Measurements from ENCODE around the gene KATNAL1.
"Not testable (repeated sequence)": the region's sequence is repeated elsewhere in the genome, so short reads cannot be mapped to it uniquely, and the experiment has no call there.

Gene KATNAL1

DNA sequence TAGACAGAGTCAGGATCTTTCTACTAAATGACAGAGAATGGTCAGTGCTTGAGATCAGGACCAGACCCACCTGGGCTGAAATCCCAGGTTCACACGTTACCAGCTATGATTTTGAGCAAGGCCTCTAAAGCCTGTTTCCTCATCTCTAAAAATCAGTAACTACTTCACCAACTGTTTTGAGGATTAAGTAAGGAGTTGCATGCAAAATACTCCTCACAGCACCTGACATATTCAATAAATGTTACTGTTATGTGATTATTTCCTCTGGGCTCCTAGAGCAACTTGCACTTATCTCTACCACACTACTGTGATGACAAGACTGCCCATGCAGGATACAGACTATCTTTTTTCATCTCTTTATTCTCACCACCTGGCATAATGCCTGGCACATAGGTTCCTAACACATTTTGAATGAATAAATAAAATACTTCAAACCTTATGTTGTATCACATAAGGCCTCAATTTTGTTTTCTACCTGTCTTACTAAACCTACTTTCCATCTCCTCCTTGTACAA is 1.8 kb downstream of the KATNAL1 start:
- peaks cover 51% of the 10 kb centered on the region for H3K4me1 ChIP-seq
- H3K4me3 ChIP-seq, result peak overlapping the region; percentile 88; the same call in 1 of the 2 replicates
- 0 out of 2 replicates have a peak, but pooled peaks cover 4% of the 10 kb centered on the region for H3K9me3 ChIP-seq
- TF ChIP-seq Cebpa-rat (IDR thresholded peaks at IDR 0.05), result no peak
- H3K27me3 ChIP-seq, result no peaks in the 10 kb centered on the region
- peak overlapping the region; percentile 92 for H3K4me2 ChIP-seq
- H4K20me1 ChIP-seq, result no peaks in the 10 kb centered on the region
- H3K36me3 ChIP-seq, result peaks cover 7% of the 10 kb centered on the region; the same call in 1 of the 2 replicates
- 0 out of 2 replicates have a peak overlapping the region, but pooled peaks have one; percentile 36 for H3K9ac ChIP-seq
- no peak overlapping the region for H3K27ac ChIP-seq

DNA sequence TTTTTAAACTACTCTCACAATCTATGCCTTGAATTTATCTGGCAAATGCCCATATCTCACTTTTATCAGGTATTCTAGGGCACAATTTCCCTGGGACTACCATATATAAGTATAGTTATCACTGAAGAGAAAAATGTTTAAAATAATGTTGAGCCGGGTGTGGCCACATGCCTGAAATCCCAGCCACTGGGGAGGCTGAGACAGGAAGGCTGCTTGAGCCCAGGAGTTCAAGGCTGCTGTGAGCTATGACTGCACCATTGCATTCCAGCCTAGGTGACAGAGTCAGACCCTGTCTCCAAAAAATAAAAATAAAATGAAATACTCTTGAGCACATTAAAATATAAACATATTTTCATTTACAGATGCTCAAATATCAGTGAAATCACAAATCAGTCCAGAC is 4.1 kb downstream of the KATNAL1 start:
- Histone ChIP-seq H3K4me3 (no peak overlapping the region), H3K9me3 (peaks cover 8% of the 10 kb centered on the region), H3K27me3 (no peaks in the 10 kb centered on the region), H4K20me1 (no peaks in the 10 kb centered on the region), H3K9ac (no peak overlapping the region), H3K27ac (no peak overlapping the region), H3K36me3 (no peaks in the 10 kb centered on the region), H3K4me1 (peaks cover 45% of the 10 kb centered on the region), H3K4me2 (no peak overlapping the region)
- no peak for TF ChIP-seq Cebpa-rat (IDR thresholded peaks at IDR 0.05)

DNA sequence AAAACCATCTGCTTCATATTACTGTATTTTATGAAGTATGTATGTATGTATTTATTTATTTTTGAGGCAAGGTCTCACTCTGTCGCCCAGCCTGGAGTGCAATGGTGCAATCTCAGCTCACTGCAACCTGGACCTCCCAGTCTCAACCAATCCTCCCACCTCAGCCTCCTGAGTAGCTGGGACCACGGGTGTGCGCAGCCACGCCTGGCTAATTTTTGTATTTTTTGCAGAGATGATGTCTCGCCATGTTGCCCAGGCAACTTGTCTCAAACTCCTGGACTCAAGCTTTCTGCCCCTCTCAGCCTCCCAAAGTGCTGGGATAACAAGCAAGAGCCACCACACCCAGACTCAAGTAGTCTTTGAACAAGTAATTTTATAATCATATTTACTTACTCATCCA is 5.5 kb downstream of the KATNAL1 start:
- Histone ChIP-seq H3K27me3 (no peaks in the 10 kb centered on the region), H3K4me2 (no peak overlapping the region), H3K9me3 (peaks cover 16% of the 10 kb centered on the region), H3K36me3 (peaks cover 4% of the 10 kb centered on the region), H4K20me1 (no peaks in the 10 kb centered on the region), H3K4me1 (peaks cover 39% of the 10 kb centered on the region), H3K4me3 (no peak overlapping the region), H3K9ac (no peak overlapping the region), H3K27ac (no peak overlapping the region)
- TF ChIP-seq Cebpa-rat (IDR thresholded peaks at IDR 0.05), result no peak

DNA sequence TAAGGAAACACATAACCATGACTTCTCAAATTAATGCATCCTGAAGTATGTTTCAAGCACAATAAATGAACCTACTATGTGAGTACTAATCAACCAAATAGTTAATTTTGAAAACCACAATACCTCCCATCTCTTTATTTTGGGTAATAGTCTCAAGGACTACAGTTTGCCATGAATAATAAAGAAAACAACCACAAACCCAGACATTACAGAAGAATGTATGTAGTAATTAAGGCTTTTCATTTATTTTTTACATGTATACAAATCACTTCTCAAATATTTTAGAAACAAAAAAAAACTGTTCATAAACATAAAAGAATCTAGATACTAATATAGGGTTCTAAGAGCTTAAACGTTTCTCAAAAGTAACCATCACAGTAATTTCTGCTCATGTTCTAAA is 6.8 kb downstream of the KATNAL1 start:
- no peak overlapping the region for H3K4me3 ChIP-seq
- no peak overlapping the region for H3K9ac ChIP-seq
- peaks cover 30% of the 10 kb centered on the region for H3K4me1 ChIP-seq
- no peak overlapping the region for H3K4me2 ChIP-seq
- no peak for TF ChIP-seq Cebpa-rat (IDR thresholded peaks at IDR 0.05)
- H3K27me3 ChIP-seq, result no peaks in the 10 kb centered on the region
- peaks cover 5% of the 10 kb centered on the region; the same call in 1 of the 2 replicates for H4K20me1 ChIP-seq
- no peak overlapping the region for H3K27ac ChIP-seq
- peaks cover 16% of the 10 kb centered on the region for H3K36me3 ChIP-seq
- peaks cover 16% of the 10 kb centered on the region for H3K9me3 ChIP-seq

DNA sequence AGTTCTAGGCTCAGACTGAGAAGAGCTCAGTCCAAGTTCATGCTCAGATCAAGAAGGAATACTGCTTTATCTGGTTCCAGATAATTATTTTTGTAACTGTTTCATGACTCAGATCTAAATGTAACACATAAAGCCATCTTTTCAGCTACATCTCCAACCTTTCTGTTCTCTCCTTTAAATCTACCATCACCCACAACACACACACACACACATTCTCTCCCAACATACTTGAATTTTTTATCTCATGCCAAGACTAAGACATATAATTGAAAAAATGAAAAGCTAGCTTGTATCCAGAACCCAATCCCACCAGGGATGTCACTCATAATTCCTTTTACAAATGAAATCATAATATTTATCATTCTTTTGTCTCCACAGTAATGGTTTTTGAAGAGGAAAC is 7.6 kb downstream of the KATNAL1 start:
- TF ChIP-seq Cebpa-rat (IDR thresholded peaks at IDR 0.05), result no peak
- H3K4me1 ChIP-seq, result peaks cover 21% of the 10 kb centered on the region
- H3K9ac ChIP-seq, result no peak overlapping the region
- peaks cover 16% of the 10 kb centered on the region for H3K36me3 ChIP-seq
- H3K4me2 ChIP-seq, result no peak overlapping the region
- no peak overlapping the region for H3K4me3 ChIP-seq
- no peak overlapping the region for H3K27ac ChIP-seq
- no peaks in the 10 kb centered on the region for H3K27me3 ChIP-seq
- H4K20me1 ChIP-seq, result peaks cover 5% of the 10 kb centered on the region; the same call in 1 of the 2 replicates
- H3K9me3 ChIP-seq, result peaks cover 16% of the 10 kb centered on the region

DNA sequence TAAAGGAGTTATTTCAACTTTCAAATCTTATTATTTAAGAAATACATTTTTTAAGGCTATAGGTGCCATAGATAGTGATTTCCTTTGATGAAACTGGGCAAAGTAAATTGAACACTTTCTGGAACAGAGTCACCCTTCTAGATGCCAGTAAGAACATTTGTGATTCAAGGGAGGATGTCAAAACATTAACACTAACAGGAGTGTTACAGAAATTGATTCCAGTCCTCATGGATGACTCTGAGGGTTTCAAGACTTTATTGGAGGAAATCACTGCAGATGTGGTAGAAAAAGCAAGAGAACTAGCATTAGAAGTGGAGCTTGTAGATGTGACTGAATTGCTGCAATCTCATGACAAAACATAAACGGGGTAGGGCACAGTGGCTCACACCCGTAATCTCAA is 12.2 kb downstream of the KATNAL1 start:
- H3K9me3 ChIP-seq, result peaks cover 16% of the 10 kb centered on the region
- H3K9ac ChIP-seq, result no peak overlapping the region
- peaks cover 5% of the 10 kb centered on the region; the same call in 1 of the 2 replicates for H4K20me1 ChIP-seq
- no peak overlapping the region for H3K4me3 ChIP-seq
- no peak for TF ChIP-seq Cebpa-rat (IDR thresholded peaks at IDR 0.05)
- H3K27ac ChIP-seq, result no peak overlapping the region
- H3K4me2 ChIP-seq, result no peak overlapping the region
- no peaks in the 10 kb centered on the region for H3K27me3 ChIP-seq
- H3K36me3 ChIP-seq, result peaks cover 16% of the 10 kb centered on the region
- H3K4me1 ChIP-seq, result peaks cover 17% of the 10 kb centered on the region

DNA sequence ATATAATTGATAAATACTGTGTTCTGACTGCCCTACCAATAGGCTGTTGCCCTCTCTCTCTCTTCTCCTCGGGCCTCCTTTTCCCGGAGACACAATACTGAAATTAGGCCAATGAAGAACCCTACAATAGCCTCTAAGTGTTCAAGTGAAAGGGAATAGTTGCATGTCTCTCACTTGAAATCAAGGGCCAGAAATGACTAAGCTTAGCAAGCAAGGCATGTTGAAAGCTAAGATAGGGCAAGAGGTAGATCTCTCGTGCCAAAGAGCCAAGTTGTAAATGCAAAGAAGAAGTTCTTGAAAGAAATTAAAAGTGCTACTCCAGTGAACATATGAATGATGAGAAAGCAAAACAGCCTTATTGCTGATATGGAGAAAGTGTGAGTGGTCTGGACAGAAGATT is 13.3 kb downstream of the KATNAL1 start:
- H3K27me3 ChIP-seq, result no peaks in the 10 kb centered on the region
- H3K4me3 ChIP-seq, result no peak overlapping the region
- H3K36me3 ChIP-seq, result peaks cover 16% of the 10 kb centered on the region
- H4K20me1 ChIP-seq, result peaks cover 5% of the 10 kb centered on the region; the same call in 1 of the 2 replicates
- H3K4me1 ChIP-seq, result peaks cover 17% of the 10 kb centered on the region
- H3K9ac ChIP-seq, result no peak overlapping the region
- no peak for TF ChIP-seq Cebpa-rat (IDR thresholded peaks at IDR 0.05)
- H3K9me3 ChIP-seq, result peaks cover 16% of the 10 kb centered on the region
- no peak overlapping the region for H3K27ac ChIP-seq
- H3K4me2 ChIP-seq, result no peak overlapping the region

DNA sequence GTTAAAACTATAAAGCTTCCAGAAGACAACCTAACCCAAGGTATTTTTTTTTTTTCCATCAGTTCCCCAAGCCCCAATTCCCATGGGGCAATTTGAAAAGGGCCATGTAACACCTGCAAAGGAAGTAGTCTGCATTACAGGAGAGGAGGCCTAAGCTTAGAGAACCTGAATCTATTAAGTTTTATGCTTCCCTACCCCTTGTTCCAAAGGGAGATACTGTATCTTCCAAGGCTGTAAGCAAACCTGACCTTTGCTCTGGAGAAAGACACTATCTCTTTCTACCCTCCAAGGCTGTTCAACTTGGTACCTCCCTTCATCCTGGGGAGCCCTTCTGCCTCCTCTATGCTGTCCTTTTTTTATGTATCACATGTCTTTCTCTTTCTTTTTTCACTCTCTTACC is 15.0 kb downstream of the KATNAL1 start:
- H3K27ac ChIP-seq, result no peak overlapping the region
- no peaks in the 10 kb centered on the region for H3K27me3 ChIP-seq
- peaks cover 17% of the 10 kb centered on the region for H3K4me1 ChIP-seq
- peaks cover 13% of the 10 kb centered on the region for H3K36me3 ChIP-seq
- peaks cover under 1% of the 10 kb centered on the region for H3K9me3 ChIP-seq
- peak overlapping the region; percentile 8; the same call in 1 of the 2 replicates for H3K4me2 ChIP-seq
- no peak overlapping the region for H3K9ac ChIP-seq
- peaks cover 5% of the 10 kb centered on the region; the same call in 1 of the 2 replicates for H4K20me1 ChIP-seq
- TF ChIP-seq Cebpa-rat (IDR thresholded peaks at IDR 0.05), result no peak
- H3K4me3 ChIP-seq, result no peak overlapping the region

DNA sequence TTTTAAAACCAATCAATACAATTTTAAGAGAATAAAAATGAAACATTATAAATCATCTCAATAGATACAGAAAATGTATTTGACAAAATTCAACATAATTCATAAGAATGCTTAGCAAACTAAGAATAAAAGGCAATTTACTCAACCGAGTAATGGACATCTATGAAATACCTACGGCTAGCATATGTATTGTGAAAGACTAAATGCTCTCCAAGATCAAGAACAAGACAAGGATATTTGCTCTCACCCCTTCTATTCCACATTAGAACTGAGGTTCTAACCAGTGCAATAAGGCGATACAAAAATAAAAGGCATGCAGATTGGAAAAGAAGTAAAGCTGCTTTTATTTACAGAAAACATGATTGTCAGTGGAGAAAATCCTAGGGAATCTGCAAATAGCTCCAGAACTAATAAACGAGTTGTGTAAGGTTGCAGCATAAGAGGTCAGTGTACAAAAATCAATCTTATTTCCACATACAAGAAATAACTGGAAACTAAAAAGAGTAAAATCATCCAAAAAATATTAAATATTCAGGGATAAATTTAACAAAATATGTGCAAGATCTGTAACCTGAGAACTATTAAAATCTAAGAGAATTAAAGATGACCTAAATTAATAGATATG is 16.4 kb downstream of the KATNAL1 start:
- Histone ChIP-seq H3K9ac (no peak overlapping the region), H3K4me1 (peaks cover 17% of the 10 kb centered on the region), H3K4me2 (no peak overlapping the region), H3K36me3 (peaks cover 16% of the 10 kb centered on the region), H3K9me3 (peaks cover 15% of the 10 kb centered on the region), H3K4me3 (no peak overlapping the region), H3K27me3 (no peaks in the 10 kb centered on the region), H4K20me1 (no peaks in the 10 kb centered on the region; the same call in 1 of the 2 replicates), H3K27ac (no peak overlapping the region)
- no peak for TF ChIP-seq Cebpa-rat (IDR thresholded peaks at IDR 0.05)

DNA sequence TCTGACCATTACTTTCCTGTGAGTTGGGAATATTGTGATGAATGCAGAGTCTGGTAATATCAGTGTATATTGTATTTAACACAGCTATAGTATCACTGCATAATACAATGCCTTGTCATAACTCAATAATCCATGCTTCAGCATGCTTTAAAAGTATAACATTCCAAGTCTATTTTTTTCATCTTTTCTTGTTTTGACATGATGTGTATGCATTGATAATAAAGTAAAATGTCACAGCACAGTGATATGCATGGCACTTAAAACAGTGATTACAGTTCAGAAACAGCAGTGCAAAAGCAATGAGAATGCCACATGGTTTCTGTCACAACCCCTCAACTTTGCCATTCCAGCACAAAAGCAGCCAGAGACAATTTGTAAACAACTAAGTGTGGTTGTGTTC is 17.8 kb downstream of the KATNAL1 start:
- TF ChIP-seq Cebpa-rat (IDR thresholded peaks at IDR 0.05), result no peak
- Histone ChIP-seq H3K4me3 (no peak overlapping the region), H3K27ac (no peak overlapping the region), H3K4me2 (no peak overlapping the region), H4K20me1 (no peaks in the 10 kb centered on the region), H3K4me1 (peaks cover 17% of the 10 kb centered on the region), H3K27me3 (no peaks in the 10 kb centered on the region), H3K9ac (no peak overlapping the region), H3K36me3 (peaks cover 19% of the 10 kb centered on the region), H3K9me3 (peaks cover 25% of the 10 kb centered on the region)

DNA sequence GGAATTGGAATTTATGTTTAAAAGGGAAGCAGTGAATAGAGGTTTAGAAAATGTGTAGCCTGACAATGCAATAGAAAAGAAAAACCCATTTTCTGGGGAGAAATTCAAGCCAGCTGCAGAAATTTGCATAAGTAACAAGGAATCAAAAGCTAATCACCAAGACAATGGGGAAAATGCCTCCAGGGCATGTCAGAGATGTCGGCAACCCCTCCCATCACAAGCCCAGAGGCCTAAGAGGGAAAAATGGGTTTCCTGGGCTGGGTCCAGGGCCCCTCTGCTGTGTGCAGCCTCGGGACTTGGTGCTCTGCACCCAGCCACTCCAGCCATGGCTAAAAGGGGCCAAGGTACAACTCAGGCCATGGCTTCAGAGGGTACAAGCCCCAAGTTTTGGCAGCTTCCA is 21.3 kb downstream of the KATNAL1 start:
- H4K20me1 ChIP-seq, H3K4me3 ChIP-seq, H3K4me1 ChIP-seq, H3K4me2 ChIP-seq, H3K27me3 ChIP-seq, H3K9ac ChIP-seq, H3K27ac ChIP-seq: not testable (repeated sequence)
- Histone ChIP-seq H3K9me3 (peaks cover 25% of the 10 kb centered on the region), H3K36me3 (peaks cover 28% of the 10 kb centered on the region)
